ENCODE data around the gene RAP1GAP2. TPM values are rescaled to one million over a fixed set of nuclear protein-coding genes. Genes with fewer than 3 reads are reported as not detected.

The RAP1GAP2 gene
- polyA plus RNA-seq, 1 experiment, result 2.8 TPM

DNA sequence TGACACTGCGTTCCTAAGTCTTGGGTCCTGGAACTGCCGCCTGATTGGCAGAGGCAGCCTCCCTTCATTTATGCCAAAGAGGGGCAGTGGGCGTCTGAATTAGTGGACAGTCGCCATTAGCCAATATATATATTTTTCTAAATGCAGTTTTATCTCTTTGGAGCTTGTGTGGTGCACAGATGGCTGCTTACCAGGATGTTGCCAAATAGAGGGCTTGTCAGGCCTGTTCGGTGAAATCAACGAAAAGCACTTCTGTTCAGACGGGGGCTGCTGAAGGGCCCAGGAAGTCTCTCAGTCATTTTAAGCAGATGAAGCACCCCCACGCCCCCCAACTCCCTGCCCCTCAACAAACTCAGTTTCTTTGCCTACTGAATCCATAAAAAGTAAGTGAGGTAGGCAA lies 66.0 kb downstream of the RAP1GAP2 start:
- CTCF ChIA-PET, result interaction anchor here (0.6 kb wide), 1 partner anchor 25 kb away, joined by 3 read pairs; no protein-coding TSS in a partner anchor
- Histone ChIP-seq H3K9me3 (ENCODE audit: control insufficient read depth, insufficient read depth, low read length) (no peaks in the 10 kb centered on the region; the same call in 1 of the 2 replicates), H3K27me3 (ENCODE audit: control insufficient read depth, insufficient read depth, low read length) (no peaks in the 10 kb centered on the region), H3K4me3 (ENCODE audit: low read depth, low read length) (no peak overlapping the region), H3K27ac (ENCODE audit: low read depth, low read length) (no peak overlapping the region)
- POLR2A ChIA-PET, result no interaction called here
- DNase-seq (ENCODE audit: low read depth, low spot score), result no peak
- TF ChIP-seq, protein P1, sequence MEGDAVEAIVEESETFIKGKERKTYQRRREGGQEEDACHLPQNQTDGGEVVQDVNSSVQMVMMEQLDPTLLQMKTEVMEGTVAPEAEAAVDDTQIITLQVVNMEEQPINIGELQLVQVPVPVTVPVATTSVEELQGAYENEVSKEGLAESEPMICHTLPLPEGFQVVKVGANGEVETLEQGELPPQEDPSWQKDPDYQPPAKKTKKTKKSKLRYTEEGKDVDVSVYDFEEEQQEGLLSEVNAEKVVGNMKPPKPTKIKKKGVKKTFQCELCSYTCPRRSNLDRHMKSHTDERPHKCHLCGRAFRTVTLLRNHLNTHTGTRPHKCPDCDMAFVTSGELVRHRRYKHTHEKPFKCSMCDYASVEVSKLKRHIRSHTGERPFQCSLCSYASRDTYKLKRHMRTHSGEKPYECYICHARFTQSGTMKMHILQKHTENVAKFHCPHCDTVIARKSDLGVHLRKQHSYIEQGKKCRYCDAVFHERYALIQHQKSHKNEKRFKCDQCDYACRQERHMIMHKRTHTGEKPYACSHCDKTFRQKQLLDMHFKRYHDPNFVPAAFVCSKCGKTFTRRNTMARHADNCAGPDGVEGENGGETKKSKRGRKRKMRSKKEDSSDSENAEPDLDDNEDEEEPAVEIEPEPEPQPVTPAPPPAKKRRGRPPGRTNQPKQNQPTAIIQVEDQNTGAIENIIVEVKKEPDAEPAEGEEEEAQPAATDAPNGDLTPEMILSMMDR (IDR thresholded peaks at IDR 0.05; ENCODE audit: low read depth, low read length), result no peak

GRCh38 chr17:2863204-2863603 lies 67.0 kb downstream of the RAP1GAP2 start:
- TF ChIP-seq, protein P1 (IDR thresholded peaks at IDR 0.05; ENCODE audit: low read depth, low read length), result no peak
- no peak for DNase-seq (ENCODE audit: low read depth, low spot score)
- ChIA-PET POLR2A (no interaction called here), CTCF (interaction anchor here (1.9 kb wide), 1 partner anchor 14 kb away, joined by 8 read pairs; no protein-coding TSS in a partner anchor)
- no peaks in the 10 kb centered on the region; the same call in 1 of the 2 replicates for H3K9me3 ChIP-seq (ENCODE audit: control insufficient read depth, insufficient read depth, low read length)
- no peaks in the 10 kb centered on the region for H3K27me3 ChIP-seq (ENCODE audit: control insufficient read depth, insufficient read depth, low read length)
- no peak overlapping the region for H3K27ac ChIP-seq (ENCODE audit: low read depth, low read length)
- no peak overlapping the region for H3K4me3 ChIP-seq (ENCODE audit: low read depth, low read length)

DNA sequence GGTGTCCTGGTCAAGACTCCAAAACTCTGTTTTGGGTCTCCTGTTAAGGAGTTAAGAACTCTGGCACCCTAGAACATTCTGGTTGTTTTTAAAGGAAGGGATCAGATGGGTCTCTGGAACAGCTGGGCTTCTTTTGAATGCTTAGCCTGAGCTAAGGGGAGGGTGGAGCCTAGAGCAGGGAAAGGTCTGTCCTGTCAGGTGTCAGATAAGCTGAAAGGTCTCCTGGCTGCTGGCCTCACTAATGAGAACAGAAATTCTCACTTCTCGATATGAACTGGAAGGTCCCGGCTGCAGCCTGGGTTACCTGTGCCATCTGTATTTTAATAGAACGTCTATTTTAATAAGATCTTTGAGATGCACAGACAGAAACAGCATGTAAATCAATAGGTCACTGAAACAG lies 69.0 kb downstream of the RAP1GAP2 start:
- DNase-seq (ENCODE audit: low read depth, low spot score), result no peak
- CTCF ChIA-PET, result no interaction called here

DNA sequence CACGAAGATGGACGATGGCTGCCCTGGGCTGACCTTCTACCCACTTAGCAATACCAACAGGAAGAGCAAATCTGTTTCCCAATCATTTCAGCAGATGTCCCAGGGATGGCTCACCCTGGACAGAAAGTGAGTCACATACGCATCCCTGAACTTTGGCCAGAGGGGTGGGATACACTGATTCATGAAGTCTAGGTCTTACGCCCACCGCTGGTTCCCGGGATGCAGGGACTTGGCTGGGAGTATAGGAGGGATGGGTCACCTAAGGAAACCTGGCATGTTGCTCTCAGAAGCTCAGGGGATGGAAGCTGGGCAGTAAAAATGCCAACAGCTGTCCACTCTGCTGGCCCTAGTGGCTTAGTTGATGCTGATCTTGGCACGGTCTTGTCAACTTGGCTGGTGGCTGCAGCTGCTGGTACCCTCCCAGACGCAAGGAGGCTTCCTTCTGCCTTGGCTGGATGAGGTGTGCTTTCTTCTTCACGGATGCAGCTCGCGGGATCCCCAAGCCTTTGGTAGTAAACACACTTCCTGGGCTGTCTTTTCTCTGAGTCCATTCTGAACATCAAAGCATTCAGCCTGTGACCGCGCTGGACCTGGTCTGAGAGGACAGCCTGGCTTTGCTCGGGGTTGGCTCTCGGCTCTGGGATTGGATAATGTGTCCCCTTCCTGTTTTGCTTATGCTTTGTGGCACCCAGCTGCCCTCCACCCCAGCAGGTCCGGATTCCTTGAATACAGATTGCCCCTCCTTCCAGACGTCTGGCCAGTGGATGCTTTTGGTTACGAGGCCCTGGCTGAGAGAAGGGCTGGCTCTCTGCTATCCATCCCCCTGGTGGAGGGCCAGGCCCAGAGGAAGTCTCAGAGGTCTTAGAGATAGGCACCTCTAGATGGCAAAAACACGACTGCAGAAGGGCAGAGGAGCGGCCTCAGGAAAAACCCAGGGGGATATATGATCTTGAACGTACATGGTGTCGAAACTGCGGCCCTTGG lies 71.5 kb downstream of the RAP1GAP2 start:
- CTCF ChIA-PET, result no interaction called here
- peak; percentile 38 for DNase-seq (ENCODE audit: low read depth, low spot score)
- POLR2A ChIA-PET, result no interaction called here
- H3K4me3 ChIP-seq (ENCODE audit: low read depth, low read length), result no peak overlapping the region
- H3K27ac ChIP-seq (ENCODE audit: low read depth, low read length), result no peak overlapping the region
- H3K27me3 ChIP-seq (ENCODE audit: control insufficient read depth, insufficient read depth, low read length), result no peaks in the 10 kb centered on the region
- TF ChIP-seq, protein P1 (IDR thresholded peaks at IDR 0.05; ENCODE audit: low read depth, low read length), result peak; percentile 35; the same call in 1 of the 2 replicates
- H3K9me3 ChIP-seq (ENCODE audit: control insufficient read depth, insufficient read depth, low read length), result no peaks in the 10 kb centered on the region; the same call in 1 of the 2 replicates

More for the DNA sequence above, 69.0 kb downstream of the RAP1GAP2 start:
- no peaks in the 10 kb centered on the region; the same call in 1 of the 2 replicates for H3K9me3 ChIP-seq (ENCODE audit: control insufficient read depth, insufficient read depth, low read length)
- no peak overlapping the region for H3K27ac ChIP-seq (ENCODE audit: low read depth, low read length)
- POLR2A ChIA-PET, result no interaction called here
- H3K27me3 ChIP-seq (ENCODE audit: control insufficient read depth, insufficient read depth, low read length), result no peaks in the 10 kb centered on the region
- no peak overlapping the region for H3K4me3 ChIP-seq (ENCODE audit: low read depth, low read length)
- TF ChIP-seq, protein P1 (IDR thresholded peaks at IDR 0.05; ENCODE audit: low read depth, low read length), result no peak

GRCh38 chr17:2869604-2870003 lies 73.4 kb downstream of the RAP1GAP2 start:
- no peak overlapping the region for H3K27ac ChIP-seq (ENCODE audit: low read depth, low read length)

More at GRCh38 chr17:2869604-2870003, 73.4 kb downstream of the RAP1GAP2 start:
- Histone ChIP-seq H3K9me3 (ENCODE audit: control insufficient read depth, insufficient read depth, low read length) (no peaks in the 10 kb centered on the region; the same call in 1 of the 2 replicates), H3K27me3 (ENCODE audit: control insufficient read depth, insufficient read depth, low read length) (no peaks in the 10 kb centered on the region), H3K4me3 (ENCODE audit: low read depth, low read length) (no peak overlapping the region)
- TF ChIP-seq, protein P1 (IDR thresholded peaks at IDR 0.05; ENCODE audit: low read depth, low read length), result no peak
- DNase-seq (ENCODE audit: low read depth, low spot score), result no peak
- CTCF ChIA-PET, result no interaction called here
- POLR2A ChIA-PET, result no interaction called here

Measured in AG04450 (cell line).